HG03159 (cell line): Measurements from ENCODE around the gene ABAT.
"Not testable (repeated sequence)": the region's sequence is repeated elsewhere in the genome, so short reads cannot be mapped to it uniquely, and the experiment has no call there.

ENCODE experiments used
- ATAC-seq: cut with Tn5 transposase; IDR thresholded peaks from one replicate; pipeline ENCODE4 v1.9.1; 2021; ENCODE audit warnings: mild to moderate bottlenecking, moderate library complexity; ENCODE audit not compliant: unreplicated experiment

The ABAT gene

DNA sequence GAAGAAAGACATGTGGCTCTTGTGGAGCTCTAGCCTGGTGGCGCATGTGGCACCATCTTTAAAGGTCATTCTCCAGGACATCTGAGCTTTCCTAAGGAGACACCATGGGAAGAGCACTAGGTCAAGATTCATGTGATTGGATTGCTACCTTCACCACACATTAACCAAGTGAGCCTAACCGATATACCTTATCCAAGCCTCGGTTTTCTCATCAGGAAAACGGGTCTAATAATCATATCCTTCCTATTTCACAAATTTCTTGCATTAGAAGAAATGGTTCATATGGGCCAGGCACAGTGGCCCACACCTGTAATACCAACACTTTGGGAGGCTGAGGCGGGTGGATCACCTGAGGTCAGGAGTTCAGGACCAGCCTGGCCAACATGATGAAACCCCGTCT, 64.7 kb downstream of the ABAT start:
- no peak for ATAC-seq

DNA sequence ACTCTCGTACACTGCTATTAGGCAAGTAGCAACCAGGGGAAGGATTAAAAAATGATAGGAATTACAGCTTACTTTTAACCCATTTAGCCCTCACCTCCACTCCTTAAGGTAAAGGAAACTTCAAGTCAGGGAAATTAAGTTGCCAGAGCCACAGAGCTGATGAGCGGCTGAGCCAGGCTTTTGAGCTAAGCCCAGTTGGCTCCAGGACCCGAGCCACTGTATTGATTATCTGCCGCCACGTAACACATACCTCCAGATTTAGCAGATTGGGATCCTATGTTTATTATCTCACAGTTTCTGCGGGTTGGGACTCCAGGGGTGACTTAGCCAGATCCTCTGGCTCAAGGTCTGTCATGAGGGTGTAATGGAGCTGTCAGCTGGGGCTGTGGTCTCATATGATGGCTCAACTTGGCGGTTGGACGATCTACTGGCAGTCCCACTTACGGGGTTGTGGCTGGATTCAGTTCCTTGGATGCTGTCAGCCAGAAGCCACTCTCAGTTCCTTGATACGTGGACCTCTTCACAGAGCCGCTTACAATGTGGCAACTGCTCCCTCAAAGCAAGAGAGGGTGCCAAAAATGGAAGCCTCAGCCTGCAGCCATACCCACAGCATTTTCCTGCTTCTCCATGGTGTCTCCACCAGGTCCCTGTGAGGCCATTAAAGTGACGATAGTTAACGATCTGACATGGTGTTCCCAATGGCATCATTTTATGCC, 65.7 kb downstream of the ABAT start:
- ATAC-seq = no peak

DNA sequence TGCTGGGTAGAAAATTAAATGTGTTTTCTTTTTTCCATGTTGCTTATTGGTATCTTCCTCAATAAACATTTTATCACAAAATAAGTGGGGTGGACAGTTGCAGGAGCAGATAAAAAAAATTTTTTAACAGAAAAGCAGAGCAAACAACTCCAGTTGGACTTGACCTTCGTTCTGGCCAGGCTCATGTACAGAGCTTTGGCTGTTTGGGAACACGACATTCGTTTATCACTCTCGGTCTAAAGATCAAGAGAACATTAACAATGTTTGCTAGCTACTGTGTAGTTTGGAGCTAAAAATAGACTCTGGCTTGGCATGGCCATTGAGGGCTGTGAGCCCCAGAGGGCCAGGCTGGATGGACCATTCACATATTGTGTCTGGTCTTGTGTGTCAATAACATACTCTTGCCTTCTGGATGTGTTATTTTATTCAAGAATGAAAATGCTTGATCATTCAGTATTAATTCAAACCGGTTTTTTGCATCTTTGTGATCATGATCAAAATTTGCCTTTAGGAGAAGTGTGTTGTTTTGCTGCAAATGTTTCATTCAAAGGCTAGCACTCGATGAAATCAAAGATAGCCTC, 66.4 kb downstream of the ABAT start:
- no peak for ATAC-seq

DNA sequence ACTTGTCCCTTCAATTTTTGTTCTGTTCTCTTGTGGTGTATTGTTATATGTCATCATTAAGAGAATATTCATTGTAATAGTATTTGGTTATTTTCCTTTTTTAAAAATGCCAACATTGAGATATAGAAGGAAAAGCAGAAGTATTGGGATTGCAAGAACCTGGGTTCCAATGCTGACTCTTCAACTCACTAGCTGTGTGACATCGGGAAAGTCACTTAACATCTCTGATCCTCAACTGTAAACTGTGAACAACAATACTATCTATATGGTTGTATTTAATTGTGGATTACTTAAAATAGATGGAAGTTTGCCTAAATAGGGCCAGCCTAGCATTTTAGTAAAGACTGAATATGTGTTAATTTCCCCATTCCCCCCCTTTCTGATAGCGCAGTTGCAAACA, 67.2 kb downstream of the ABAT start:
- ATAC-seq = no peak

DNA sequence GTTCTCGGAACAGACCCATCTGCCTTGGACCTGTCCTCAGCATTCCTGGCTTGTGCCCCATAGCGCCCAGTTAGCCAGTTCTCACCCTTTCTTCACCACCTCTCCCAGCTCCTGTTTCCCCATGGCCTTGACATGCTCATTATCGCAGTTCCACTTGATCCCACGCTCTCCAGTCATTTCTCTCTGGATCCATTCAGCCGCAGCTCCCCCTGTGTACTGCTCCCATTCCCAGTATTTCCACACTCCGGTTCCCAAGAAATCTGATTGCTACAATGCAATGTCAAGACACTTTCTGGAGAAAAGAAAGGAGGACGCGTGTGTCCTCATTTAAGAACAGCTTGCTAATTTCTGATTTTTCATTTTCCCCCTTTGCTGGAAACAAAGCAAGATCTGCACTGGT, 67.7 kb downstream of the ABAT start:
- no peak for ATAC-seq

DNA sequence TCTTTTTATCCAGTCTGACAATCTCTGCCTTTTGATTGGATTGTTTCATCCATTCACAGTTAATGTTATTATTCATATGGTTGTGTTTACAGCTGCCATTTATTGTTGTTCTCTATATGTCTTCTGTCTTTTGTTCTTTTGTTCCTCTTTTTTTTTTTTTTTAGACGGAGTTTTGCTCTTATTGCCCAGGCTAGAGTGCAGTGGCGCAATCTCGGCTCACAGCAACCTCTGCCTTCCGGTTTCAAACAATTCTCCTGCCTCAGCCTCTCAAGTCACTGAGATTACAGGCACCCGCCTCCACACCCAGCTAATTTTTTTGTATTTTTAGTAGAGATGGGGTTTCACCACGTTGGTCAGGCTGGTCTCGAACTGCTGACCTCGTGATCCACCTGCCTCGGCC, 74.5 kb downstream of the ABAT start:
- not testable (repeated sequence) for ATAC-seq

DNA sequence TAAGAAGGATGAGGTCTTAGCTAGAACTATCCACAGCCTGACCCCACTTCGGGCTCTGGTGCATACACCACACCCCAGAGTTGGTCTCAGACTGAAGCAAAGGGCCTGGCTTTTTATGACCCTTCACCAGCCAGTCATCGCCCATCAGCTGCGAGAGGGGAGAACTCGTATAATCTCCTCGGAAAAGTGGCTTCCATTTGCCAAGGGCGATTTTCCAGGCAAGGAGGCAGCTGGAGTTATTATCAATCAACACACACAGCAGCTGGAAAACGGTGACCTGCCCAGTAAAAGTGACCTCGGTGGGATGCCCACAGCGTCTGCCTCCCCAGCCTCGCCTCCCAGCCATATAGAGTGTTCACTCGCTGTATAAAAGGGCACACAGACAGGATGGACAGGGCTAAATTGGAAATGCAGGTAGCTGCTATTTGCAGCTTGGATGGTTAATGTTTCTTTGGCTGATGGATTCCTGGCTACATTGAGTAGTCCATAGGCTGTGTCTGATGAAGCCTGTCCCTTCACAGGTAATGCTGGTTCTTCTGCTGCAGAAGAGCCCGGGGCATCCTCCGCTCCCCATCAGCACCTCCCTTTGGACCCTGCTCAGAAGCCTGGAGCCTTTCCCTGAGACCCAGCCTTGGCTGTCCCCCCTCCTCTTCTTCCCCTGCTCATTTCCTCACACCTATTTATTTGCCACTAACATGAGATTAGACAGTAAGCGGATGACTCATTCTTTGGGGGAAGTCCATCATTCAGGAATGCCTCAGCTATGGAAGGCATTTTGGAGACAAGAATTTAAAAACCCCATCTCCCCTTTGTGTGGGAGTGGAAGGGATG, 77.3 kb downstream of the ABAT start:
- ATAC-seq = no peak

DNA sequence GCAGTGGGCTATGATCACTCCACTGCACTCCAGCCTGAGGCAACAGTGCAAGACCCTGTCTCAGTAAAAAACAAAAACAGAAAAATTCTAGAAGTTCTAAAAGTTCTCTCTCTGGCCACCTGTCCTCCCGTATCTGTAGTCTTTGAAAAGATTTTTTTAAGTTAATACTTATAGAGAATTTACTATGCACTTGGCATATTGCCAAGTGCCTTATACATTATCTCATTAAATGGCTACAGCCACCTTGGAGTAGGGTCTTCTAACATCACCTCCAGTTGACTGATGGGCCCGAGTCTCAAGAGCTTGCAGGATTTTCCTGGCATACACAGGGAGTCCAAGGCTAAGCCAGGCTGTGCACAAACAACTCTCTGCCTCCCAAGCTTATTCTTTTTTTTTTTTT, 78.3 kb downstream of the ABAT start:
- ATAC-seq = no peak

DNA sequence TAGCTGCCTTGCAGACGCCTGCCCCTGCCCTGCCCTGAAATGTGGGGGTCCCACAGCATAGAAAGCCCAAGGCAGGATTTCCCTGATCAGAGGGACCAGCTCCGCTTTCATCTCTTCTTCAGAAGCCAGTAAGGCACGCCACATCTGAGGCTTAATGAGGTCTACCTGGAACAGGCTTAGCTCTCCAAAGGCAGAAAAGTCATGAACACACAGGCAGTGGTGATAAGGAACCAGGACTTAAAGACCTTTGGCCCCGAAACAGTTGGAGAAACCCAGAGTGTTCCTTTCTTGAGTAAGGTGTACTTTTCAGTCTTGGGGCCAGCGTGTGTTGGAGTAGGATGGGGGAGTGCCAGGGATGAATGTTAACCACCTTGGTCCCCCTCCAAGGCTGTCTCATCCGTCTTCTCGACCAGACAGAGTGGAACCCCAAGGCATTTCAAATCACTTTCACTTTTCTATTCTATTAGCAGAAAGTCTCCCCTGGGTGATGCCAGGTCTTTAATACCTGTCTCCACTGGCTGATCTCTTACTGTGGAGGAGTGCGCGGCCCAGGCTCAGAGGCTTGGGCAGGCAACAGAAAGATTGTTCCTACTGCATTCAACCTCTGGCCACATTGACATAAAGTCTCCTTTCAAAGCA, 79.1 kb downstream of the ABAT start:
- ATAC-seq = no peak

DNA sequence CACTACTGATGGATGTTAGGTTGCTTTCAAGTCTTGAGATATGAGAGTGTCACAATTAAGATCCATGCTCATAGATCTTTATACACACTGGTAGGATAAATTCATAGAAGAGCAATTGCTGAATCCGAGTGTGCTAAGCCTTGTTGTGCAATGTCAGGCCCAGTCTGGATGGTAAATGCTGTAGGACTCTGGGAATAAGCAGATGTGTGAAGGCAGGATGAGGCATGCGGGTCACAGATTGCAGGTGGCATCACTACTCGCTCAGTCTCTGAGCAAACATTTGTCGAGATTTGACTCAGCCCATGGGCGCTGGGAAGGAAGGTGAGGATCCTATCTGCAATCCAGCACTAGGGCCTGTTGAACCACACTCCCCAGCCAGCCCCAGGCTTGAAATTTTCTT, 82.3 kb downstream of the ABAT start:
- ATAC-seq = no peak

DNA sequence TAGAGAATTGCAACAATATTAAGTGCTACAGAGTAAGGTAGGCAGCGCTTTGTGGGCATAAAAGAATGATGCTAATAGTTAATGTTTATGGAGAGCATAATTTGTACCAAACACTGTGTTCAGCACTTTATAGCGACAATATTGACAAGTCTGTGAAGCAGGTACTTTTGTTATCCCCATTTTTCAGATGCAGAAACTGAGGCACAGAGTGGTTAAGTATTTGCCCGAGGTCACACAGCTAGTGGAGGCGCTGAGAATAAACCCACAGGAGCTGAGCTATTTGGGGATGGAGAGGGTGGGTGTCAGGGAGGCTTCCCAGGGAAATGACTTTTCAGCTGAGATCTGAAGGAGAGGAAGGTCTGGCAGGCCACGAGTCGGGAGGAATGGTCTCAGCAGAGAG, 83.6 kb downstream of the ABAT start:
- no peak for ATAC-seq

DNA sequence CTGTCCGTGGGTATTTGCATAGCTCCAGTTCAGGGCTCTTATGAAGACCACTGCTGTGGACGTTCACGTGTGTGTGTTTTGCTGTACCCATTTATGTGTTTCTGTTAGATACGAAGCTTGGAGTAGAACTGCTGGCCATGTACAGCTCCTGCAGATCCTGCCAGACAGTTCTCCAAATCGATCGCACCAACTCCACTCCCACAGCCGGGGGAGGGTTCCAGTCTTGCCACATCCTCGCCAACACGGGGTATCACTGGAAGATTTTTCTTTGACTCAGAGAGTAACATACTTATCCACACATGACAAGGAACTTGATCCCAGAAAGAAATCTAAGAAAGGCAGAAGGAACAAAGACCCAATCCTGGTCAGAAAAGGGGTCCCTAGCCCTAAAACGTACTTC, 85.6 kb downstream of the ABAT start:
- ATAC-seq = no peak

DNA sequence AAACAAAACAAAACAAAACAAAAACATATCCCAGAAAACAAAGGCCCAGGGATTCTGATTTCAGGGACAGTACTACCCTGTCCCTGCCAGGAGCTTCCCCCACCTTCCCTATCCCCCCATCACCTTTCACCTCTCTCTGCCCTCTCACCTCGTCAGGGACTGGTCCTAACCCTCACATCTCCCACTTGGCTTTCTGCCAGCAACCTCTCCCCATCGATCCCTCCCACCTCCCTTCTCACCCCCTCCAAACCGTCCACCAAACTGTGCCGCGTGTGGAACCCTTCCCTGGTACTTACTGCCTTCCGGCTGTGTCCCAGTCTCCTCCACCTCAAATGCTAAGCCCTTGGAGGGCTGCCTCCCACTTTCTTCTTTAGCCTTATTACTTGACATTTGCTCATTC, 86.7 kb downstream of the ABAT start:
- ATAC-seq = no peak

DNA sequence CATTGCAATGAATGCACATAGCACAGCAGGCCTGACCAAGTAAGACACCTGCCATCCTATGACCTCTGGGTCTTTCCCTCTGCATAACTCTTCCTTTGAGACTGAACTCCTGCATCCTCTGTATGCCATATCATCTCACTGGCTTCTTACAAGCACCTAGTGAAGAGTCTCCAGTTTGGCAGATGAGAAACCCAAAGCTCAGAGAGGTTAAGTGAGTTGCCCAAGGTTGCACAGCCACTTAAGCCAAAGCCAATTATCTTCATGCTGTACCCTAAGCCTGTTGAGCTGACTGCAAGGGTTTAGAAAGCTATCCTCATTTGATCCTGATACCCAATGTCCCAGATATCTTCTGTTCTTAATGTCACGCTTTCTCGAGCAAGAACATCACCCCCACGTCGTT, 87.8 kb downstream of the ABAT start:
- no peak for ATAC-seq

DNA sequence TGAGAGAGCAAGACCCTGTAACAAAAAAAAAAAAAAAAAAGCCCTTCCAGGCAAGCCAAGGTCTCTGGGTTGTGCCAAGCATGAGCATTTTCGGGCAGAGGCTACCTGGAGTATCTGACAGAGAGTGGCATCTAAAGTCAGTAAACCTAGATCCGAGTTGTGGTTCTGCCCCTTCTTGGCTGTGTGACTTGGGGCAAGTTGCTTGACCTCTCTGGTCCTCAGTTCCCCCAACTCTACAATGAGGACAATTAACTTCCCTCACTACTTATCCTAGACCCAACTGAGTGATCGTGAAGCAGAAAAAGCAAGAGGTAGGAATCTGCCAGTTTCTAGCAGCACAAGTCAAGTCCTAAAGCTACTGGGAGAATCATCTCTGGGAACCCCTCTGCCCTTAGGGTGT, 88.7 kb downstream of the ABAT start:
- ATAC-seq = no peak

DNA sequence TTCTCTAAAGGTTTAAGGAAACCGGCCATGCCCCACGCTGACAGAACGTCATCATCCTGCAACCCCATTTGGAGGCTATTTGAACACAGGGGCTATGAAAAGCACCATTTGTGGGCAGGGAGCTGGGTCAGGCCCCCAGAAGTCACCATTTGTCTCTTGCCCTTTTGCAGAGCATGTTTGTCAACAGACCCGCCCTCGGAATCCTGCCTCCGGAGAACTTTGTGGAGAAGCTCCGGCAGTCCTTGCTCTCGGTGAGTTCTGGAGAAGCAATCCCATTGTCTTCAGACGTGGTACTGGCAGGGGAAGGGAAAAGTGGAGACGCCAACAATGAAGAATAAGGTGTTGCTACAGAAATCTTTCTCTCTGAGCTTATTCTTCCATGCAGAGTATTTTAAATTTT, 89.5 kb downstream of the ABAT start:
- no peak for ATAC-seq

DNA sequence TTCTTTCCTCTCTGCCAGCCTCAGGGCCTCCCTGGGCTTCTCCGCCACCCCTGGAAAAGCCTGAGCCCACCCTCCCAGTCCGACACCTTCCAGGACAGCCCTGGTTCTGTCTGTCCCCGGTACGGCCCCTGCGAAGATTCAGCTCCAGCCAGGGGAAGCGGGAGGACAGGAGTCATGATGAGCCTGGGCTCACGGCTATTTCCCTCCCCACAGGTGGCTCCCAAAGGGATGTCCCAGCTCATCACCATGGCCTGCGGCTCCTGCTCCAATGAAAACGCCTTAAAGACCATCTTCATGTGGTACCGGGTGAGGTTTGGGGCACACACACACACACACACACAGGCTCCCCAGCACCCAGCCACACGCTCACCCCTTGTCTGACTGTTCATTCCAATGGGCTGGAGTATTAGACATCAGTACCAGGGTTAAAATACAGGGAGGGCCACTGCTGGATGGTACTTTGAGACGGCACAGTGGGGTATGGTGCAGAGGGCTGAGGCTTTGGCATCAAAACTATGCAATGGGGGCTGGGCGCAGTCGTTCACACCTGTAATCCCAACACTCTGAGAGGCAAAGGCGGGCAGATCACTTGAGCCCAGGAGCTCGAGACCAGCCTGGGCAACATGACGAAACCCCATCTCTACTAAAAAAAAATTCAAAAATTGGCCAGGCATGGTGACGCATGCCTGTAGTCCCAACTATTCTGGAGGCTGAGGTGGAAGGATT, 90.3 kb downstream of the ABAT start:
- ATAC-seq = no peak

DNA sequence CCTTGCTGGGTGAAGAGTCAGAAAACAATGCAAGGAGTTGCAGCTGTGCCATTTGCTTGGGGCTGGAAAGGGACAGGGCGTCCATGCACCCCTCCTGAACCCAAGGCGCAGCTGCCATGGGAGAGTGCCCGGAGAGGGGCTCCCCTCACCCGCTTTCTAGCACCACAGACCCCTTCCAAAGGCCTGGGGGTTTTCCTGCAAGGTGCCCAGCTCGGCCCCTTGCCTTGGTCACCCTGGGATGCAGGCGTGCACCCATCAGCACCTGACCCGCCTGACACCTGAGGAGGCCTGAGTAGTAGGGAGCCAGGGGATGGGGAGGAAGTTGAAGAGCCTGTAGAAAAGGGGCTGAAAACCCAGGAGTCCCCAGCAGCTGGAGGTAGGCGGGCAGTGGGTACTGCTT, 92.8 kb downstream of the ABAT start:
- no peak for ATAC-seq

DNA sequence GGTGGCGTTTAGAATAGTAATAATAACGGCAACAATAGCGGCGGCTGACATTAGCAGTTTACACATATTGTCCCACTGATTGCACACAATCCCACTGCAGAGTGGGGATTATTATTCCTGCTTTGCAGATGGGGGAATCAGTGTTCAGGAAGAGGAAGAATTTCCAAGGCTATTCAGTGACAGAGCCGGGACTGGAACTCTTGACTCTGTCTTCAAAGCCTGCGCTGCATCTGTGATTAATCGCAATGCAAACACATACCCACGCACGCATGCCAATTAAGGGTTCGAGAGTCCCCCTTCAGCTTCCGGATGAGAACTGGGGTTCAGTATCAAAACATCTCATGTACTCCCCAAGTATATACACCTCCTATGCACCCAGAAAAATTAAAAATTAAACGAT, 93.9 kb downstream of the ABAT start:
- no peak for ATAC-seq

DNA sequence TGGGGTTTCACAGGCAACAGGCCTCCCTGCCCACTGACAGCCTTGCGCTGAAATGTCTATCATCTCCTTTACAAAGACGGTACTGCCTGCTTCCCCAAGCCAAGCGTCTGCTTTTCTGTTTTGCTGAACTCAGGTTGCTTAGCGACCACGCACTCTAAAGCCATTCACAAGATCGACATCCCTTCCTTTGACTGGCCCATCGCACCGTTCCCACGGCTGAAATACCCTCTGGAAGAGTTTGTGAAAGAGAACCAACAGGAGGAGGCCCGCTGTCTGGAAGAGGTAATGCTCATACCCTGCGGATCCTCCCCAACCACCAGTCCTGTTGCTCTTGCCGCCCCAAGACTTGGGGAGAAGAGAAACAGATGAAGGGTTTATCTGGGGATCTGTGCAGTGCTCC, 94.3 kb downstream of the ABAT start:
- no peak for ATAC-seq

DNA sequence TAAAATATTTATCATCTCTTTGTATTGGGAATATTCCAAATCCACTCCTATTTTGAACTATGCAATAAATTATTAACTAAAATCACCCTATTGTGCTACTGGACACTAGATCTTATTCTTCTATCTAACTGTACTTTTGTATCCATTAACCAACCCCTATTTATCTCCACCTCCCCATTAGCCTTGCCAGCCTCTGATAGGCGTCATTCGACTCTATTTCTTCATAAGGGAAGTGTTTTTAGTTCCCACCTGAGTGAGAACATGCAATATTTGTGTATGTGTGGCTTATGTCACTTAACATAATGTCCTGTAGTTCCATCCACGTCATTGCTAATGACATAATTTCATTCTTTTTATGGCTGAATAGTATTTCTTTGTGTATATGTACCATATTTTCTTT, 99.1 kb downstream of the ABAT start:
- ATAC-seq = no peak
